ENCODE data around the gene TRPM5.

Gene TRPM5

DNA sequence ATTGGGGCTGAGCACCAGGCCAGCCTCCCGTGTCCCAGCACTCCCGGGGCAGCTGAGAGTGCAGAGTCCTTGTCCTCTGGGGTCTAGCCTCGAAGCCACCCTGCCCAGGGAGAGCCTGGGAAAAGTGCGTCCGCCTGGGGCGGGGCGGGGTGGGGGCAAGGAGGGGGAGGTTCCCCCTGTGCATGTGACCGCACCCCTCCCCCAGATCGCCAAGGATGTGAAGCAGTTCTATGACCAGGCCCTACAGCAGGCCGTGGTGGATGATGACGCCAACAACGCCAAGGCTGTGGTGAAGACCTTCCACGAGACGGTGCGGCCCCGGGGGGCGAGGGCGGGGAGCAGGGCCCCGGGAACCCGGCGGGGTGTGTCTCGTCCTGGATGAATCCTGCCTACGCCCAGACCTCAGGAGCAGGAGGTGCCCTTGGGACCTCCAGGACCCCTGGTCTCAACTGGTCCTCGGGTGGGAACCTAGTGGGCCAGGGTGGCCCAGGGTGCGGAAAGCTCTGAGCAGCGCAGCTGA is 49.0 kb downstream of the TRPM5 start:
- no peak overlapping the region for H3K27ac ChIP-seq (ENCODE audit: low read length)
- H3K9me3 ChIP-seq (ENCODE audit: control insufficient read depth in 1 of 2, low read length in 2 of 2) = no peaks in the 10 kb centered on the region
- peaks cover 14 to 43% of the 10 kb centered on the region in 2 donors for H3K4me1 ChIP-seq (ENCODE audit: control insufficient read depth in 1 of 2, insufficient read depth in 2 of 2, low read length in 2 of 2)
- no peaks in the 10 kb centered on the region for H3K27me3 ChIP-seq (ENCODE audit: low read depth, low read length)
- H3K36me3 ChIP-seq (ENCODE audit: control insufficient read depth in 1 of 2, insufficient read depth in 2 of 2, low read length in 2 of 2) = peaks cover 0 to 60% of the 10 kb centered on the region in 2 donors
- no peak overlapping the region for H3K4me3 ChIP-seq (ENCODE audit: low read depth in 1 of 2, low read length in 2 of 2)

DNA sequence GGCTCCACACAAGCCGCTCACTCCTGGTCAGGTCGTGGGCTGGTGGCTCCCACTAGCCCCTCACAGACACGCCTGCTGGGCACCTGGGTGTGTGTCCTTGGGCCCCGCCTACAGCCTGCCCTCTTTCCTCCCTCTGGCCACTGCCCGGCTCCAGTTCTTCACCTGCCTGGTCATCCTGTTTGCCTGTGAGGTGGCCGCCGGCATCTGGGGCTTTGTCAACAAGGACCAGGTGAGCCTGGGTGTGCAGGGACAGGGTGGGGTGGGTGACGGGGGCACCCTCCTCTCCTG is 49.6 kb downstream of the TRPM5 start:
- Histone ChIP-seq H3K27me3 (ENCODE audit: low read depth, low read length) (no peaks in the 10 kb centered on the region), H3K9me3 (ENCODE audit: control insufficient read depth in 1 of 2, low read length in 2 of 2) (no peaks in the 10 kb centered on the region), H3K27ac (ENCODE audit: low read length) (no peak overlapping the region), H3K4me3 (ENCODE audit: low read depth in 1 of 2, low read length in 2 of 2) (no peak overlapping the region), H3K4me1 (ENCODE audit: control insufficient read depth in 1 of 2, insufficient read depth in 2 of 2, low read length in 2 of 2) (peaks cover 19 to 48% of the 10 kb centered on the region in 2 donors), H3K36me3 (ENCODE audit: control insufficient read depth in 1 of 2, insufficient read depth in 2 of 2, low read length in 2 of 2) (peaks cover 0 to 60% of the 10 kb centered on the region in 2 donors)

Data from muscle layer of duodenum (tissue), 2 donors.